HUDEP-2 (cell line): ENCODE results near the gene TMPRSS9.
A peak's percentile ranks its signal among the peaks of the same experiment; 100 is the strongest.
"Not testable (repeated sequence)": the region's sequence is repeated elsewhere in the genome, so short reads cannot be mapped to it uniquely, and the experiment has no call there.

ENCODE experiments used
- DNase-seq, 76 experiments: peaks; one replicate each; lab custom pipeline; 2025; ENCODE audit not compliant: unreplicated experiment in 76 of 76; lab: John Stamatoyannopoulos, UW

Gene TMPRSS9

DNA sequence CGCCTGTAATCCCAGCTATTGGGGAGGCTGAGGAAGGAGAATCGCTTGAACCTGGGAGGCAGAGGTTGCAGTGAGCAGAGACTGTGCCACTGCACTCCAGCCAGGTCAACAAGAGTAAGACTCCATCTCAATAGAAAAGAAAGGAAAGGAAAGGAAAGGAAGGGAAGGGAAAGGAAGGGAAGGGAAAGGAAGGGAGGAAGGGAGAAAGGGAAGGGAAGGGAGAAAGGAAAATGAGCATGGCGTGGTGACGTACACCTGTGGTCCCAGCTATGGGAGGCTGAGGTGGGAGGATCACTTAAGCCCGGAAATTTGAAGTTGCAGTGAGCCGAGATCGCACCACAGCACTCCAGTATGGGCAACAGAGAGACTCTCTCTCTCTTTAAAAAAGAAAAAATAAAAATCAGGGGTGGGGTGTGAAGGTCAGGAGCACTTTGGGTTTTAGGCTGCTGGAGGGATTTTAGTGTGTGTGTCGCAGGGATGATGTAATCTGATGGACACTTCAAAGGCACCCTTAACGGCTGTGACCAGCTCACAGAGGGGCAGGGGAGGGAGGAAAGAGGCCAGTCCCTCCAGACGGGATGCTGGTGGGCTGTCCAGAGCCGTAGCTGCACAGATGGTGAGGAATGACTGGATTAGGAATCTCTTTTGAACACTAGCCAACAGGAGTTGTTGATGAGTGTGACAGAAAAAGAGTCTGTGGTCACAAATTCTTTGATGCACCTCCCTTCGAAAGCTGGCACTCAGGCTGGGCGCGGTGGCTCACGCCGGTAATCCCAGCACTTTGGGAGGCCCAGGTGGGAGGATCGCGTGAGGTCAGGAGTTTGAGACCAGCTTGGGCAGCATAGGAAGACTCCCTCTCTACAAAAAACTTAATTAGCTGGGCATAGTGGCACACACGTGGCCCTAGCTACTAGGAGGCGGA lies 27.6 kb downstream of the TMPRSS9 start:
- DNase-seq: no peak

DNA sequence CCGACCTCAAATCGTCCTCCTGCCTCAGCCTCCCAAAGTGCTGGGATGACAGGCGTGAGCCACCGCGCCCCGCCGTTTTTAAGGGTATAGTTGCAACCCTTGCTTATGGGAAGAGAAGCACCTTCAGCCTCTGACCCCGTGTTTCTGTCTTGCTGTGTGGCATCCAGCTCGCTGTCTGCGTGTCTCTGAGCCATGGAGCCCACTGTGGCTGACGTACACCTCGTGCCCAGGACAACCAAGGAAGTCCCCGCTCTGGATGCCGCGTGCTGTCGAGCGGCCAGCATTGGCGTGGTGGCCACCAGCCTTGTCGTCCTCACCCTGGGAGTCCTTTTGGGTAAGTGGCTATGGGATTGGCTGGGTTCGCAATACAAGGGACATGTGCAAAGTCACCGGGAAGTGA lies 29.5 kb downstream of the TMPRSS9 start:
- no peak for DNase-seq

DNA sequence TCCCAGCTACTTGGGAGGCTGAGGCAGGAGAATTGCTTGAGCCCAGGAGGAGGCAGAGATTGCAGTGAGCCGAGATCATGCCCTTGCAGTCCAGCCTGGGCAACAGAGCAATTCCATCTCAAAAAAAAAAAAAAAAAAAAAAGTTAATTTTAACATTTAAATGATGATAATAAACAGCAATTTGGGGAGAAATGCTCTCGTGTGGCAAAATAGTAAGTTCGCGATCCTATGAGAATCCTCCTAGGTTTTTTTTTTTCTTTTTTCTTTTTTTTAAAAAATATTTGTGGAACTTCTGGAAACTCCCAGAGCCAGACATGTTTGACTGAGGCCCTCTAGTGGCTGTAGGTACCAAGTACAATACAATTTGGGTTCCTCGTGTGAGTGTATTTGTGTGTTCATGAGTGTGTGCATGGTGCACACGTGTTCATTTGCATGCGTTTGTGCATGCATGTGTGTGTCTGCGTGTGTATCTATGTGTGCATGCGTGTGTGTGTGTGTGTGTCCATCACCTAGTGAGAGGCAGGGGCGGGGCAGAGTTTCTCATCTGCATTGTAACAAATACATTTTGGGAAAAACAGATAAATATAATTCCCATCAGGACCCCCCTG lies 31.2 kb downstream of the TMPRSS9 start:
- peak in 36 of 76 experiments; percentile 9 to 71 (median 38) for DNase-seq

DNA sequence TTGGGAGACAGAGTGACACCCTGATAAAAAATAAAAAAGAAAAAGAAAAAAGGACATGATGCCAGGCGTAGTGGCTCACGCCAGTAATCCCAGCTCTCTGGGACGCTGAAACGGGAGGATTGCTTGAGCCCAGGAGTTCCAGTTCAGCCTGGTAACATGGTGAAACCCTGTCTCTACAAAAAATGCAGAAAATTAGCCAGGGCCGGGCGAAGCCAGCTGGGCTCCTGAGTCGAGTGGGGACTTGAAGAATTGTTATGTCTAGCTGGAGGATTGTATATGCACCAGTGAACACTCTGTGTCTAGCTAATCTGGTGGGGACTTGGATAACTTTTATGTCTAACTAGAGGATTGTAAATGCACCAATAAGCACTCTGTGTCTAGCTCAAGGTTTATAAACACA lies 32.3 kb downstream of the TMPRSS9 start:
- no peak for DNase-seq

DNA sequence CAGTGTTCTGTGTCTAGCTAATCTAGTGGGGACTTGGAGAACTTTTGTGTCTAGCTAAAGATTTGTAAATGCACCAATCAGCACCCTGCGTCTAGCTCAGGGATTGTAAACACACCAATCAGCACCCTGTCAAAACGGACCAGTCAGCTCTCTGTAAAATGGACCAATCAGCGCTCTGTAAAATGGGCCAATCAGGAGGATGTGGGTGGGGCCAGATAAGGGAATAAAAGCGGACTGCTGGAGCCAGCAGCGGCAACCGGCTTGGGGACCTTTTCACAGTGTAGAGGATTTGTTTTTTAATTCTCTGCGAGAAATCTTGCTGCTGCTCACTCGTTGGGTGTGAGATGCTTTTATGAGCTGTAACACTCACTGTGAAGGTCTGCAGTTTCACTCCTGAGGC lies 32.8 kb downstream of the TMPRSS9 start:
- DNase-seq: peak in 2 of 76 experiments; percentile 14 to 38

DNA sequence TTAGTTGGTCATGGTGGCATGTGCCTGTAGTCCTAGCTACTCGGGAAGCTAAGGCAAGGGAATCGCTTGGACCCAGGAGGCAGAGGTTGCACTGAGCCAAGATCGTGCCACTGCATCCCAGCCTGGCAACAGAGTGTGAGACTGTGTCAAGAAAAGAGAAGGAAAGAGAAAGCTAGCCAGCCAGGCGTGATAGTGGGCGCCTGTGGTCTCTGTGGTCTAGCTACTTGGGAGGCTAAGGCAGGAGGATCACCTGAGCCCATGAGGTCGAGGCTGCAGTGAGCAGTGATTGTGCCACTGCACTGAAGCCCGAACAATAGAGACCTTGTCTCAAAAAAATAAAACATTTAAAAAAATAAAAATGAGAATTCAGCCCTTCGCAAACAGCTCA lies 34.0 kb downstream of the TMPRSS9 start:
- DNase-seq: no peak

DNA sequence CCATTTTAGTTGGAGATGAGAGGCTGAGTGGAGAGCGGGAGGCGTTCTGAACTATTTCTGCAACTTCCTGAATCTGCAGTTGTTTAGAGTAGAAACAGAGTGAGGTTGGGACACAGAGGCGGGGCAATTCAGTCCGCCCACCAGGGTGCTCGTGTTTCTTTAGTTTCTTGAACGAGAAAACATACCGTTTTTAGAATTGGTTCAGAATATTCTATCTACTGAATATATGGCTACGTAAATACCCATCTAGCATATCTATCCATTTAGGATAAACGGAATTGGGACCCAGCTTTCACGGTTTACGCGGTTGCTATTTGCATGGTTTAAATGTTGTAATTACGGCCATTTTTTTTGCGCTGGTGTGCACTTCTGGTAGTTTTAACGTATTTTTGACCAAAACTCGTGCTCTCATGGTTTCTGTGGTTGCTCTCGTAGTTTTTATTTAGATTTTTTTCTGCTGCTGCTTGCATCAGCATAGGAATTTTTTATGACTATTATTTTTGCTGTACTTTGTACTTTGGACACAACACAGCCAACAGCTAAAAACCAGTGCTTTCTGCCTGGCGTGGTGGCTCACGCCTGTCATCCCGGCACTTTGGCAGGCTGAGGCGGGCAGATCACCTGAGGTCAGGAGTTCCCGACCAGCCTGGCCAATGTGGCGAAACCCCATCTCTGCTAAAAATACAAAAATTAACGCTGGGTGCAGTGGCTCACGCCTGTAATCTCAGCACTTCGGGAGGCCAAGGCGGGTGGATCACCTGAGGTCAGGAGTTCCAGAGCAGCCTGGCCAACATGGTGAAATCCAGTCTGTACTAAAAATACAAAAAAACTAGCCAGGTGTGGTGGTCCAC lies 34.6 kb downstream of the TMPRSS9 start:
- no peak for DNase-seq

DNA sequence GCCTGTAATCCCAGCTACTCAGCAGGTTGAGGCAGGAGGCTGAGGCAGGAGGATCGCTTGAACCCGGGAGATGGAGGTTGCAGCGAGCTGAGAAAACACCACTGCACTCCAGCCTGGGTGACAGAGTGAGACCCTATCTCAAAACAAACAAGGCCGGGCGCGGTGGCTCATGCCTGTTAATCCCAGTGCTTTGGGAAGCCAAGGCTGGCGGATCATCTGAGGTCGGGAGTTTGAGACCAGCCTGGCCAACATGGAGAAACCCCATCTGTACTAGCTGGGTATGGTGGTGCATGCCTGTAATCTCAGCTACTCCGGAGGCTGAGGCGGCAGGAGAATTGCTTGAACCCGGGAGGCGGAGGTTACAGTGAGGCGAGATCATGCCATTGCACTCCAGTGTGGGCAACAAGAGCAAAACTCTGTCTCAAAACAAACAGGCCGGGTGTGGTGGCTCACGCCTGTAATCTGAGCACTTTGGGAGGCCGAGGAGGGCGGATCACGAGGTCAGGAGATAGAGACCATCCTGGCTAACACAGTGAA lies 35.3 kb downstream of the TMPRSS9 start:
- DNase-seq: not testable (repeated sequence)

DNA sequence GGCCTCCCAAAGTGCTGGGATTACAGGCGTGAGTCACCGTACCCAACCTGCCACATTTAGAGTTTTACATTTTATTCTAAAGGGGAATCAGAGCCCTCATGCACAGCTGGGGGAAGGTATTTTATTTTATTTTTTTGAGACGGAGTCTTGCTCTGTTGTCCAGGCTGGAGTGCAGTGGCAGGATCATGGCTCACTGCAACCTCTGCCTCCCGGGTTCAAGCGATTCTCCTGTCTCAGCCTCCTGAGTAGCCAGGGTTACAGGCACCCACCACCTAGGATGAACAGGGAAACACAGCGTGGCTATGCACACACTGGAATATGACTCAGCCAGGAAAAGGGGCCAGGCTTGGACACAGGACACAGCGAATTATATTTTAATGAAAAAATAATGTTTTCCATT lies 37.1 kb downstream of the TMPRSS9 start:
- not testable (repeated sequence) for DNase-seq

DNA sequence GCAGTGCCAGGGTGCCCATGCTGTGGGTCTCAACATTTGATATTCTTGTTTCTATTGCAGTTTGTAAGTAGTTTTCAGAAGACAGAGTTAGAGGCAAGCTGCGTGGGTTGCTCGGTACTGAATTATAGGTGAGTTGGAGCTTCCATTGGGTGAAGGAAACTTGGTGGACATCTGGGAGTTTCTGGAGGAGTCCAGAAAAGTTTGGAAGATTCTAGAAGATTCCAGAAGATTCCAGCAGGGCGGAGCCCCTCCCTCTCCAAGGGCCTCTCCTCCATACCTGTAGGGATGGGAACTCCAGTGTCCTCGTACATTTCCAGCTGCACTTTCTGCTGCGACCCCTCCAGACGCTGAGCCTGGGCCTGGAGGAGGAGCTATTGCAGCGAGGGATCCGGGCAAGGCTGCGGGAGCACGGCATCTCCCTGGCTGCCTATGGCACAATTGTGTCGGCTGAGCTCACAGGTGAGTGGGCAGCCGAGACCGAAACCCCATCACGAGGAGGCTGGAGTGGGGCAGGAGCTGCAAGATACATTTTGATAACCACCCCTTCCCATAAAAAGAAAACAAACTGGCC lies 38.8 kb downstream of the TMPRSS9 start:
- DNase-seq: no peak

DNA sequence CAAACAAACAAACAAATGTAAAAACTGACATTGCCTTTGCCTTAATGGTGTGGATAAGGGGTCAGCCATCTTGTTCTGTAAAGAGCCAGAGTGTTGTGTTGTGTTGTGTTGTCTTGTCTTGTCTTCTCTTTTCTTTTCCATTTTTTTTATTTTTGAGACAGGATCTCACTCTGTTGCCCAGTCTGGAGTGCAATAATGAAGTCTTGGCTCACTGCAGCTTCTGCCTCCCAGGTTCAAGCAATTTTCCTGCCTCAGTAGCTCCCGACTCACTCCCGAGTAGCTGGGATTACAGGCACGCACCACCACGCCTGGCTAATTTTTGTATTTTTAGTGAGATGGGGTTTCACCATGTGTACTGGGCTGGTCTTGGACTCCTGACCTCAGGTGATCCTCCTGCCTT lies 39.5 kb downstream of the TMPRSS9 start:
- DNase-seq: no peak

DNA sequence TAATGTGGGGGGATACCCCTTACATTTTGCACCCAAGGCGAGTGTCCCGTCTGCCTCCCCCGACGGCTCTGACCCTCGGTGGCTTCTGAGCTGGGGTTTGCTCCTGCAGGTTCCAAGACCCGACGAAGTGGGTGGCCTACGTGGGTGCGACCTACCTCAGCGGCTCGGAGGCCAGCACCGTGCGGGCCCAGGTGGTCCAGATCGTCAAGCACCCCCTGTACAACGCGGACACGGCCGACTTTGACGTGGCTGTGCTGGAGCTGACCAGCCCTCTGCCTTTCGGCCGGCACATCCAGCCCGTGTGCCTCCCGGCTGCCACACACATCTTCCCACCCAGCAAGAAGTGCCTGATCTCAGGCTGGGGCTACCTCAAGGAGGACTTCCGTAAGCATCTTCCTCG lies 48.2 kb downstream of the TMPRSS9 start:
- no peak for DNase-seq

DNA sequence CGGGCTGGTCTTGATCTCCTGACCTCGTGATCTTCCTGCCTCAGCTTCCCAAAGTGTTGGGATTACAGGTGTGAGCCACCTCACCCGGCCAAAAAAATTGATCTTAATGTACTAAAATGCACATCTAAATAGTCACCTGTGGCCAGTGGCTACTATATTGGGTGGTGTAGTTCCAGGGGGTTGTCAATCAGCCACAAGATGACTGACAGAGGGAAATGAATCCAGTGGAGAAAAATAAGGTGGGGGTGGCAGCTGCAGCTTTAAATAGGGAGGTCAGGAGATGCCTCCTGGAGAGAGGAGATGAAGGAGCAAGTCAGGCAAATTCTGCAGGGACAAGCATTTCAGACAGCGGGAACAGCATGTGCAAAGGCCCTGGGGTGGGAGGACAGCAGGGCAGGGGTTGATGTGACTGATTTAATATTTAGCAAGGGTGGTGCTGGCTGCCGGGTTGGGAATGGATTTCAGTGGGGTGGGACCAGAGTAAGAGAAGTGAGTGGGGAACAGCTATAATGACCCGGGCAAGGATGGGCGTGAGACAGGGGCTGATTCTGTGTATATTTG lies 49.4 kb downstream of the TMPRSS9 start:
- DNase-seq: no peak

DNA sequence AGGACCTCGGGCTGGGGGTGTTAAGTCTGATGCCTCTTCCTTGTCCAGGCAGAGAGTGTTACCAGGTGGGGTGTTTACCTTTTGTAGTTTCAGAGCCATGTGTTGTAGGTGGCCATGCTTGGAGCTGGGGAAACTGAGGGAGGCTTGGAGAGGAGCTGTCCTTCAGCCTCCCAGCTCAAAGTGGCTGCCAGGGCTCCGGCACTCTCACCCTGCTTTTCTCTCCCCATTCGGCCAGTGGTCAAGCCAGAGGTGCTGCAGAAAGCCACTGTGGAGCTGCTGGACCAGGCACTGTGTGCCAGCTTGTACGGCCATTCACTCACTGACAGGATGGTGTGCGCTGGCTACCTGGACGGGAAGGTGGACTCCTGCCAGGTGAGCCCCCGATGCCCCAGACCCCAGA lies 50.0 kb downstream of the TMPRSS9 start:
- DNase-seq: no peak

DNA sequence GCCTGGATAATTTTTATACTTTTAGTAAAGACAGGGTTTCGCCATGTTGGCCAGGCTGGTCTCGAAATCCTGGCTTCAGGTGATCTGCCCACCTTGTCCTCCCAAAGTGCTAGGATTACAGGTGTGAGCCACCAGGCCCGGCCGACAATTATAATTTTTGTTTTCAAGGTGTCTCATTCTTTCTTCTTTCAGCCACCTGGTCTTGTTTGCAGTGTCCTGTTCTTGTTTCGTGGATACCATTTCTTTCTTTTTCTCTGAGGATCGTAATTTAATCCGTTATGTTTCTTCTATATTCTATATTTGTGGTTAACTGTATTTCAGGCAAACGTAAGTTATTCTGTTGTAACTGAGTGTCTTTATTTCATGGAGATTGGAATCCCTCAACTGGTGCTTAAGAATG lies 51.6 kb downstream of the TMPRSS9 start:
- no peak for DNase-seq

DNA sequence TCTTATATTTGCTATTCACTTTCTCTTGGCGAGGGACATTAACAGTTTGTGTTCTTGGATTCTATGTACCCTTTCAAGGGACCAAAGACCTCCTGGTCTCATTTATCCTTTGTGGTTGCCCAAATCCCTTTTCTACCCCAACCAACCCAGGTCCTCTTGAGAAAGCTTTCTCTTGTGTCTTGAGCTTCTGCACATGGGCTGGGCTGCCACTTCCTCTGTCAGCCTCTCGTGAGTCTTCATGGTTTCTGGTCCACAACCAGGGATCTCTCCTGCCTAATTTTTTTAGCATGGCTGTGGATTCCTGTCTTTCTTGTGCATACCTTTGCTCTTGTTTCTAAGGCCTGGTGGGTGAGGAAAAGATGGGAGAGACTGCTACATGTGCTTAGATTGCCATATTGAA lies 52.4 kb downstream of the TMPRSS9 start:
- DNase-seq: no peak

DNA sequence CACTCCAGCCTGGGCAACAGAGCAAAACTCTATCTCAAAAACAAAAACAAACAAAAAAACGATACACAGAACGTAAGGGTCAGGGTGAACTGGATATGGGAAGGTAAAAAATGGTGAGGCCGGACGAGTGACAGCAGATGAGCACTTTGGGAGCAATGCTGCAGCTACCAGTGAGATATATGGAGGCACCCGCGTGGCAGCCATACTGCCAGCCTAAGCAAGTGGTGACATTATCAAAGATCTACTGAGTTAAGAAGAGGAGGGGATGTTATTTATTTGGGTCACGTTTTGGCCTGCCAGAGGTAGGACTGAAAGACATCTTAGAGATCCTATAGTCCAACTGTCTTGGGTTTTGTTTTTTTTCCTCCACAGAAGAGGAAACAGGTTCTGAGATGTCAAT lies 53.1 kb downstream of the TMPRSS9 start:
- DNase-seq: no peak

DNA sequence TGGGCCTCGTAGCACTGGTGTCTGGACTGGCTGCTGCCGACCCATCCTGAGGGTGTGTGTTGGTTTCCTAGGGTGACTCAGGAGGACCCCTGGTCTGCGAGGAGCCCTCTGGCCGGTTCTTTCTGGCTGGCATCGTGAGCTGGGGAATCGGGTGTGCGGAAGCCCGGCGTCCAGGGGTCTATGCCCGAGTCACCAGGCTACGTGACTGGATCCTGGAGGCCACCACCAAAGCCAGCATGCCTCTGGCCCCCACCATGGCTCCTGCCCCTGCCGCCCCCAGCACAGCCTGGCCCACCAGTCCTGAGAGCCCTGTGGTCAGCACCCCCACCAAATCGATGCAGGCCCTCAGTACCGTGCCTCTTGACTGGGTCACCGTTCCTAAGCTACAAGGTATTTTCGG lies 53.6 kb downstream of the TMPRSS9 start:
- no peak for DNase-seq

DNA sequence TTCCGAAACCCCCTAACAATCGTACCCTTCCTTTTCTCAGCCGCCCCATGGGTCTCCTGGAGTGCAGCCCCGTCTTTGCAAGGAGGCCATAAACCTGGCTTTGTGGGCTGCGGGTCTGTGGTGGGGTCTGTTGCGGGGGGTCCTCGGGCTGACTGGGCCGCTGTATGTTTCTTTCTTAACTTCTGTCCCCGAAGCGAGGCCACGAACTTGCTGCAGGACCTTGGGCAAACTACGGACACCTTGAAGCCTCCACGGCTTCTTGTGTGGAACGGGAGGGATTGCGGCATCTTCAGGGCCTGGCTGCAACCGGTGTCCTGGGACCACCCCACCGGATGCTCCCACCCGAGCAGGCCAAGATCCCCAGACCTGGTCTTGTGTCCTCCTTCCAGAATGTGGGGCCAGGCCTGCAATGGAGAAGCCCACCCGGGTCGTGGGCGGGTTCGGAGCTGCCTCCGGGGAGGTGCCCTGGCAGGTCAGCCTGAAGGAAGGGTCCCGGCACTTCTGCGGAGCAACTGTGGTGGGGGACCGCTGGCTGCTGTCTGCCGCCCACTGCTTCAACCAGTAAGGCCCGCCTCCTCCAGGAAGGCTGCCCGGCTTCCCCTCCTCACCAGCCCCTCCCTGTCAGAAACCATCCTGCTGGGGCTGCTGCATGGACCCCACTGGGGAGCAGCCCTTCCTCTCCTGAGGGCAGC lies 55.4 kb downstream of the TMPRSS9 start:
- DNase-seq: no peak

DNA sequence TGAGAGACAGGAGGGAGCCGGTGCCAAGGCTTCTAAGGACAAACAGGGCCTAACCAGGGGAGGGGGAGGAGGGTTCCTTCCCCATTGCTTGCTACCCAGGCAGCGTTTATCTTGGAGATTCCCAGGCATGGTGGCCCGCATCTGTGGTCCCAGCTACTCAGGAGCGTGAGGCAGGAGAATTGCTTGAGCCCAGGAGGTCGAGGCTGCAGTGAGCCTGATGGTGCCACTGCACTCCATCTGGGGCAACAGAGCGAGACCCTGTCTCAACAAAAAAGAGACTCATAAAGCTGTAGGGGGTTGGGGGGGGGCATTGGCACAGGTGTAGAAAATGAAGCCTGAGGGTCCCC lies 55.9 kb downstream of the TMPRSS9 start:
- no peak for DNase-seq
